ENCODE measurements around the gene C4orf46.

C4orf46 gene

GRCh38 chr4:158652920-158653319, 18.8 kb downstream of the C4orf46 start:
- DNase-seq (ENCODE audit: low read depth): no peak

- DNase-seq (ENCODE audit: low read depth): no peak
These were observed 22.5 kb downstream of the C4orf46 start for GRCh38 chr4:158649111-158649680.

- DNase-seq (ENCODE audit: low read depth): no peak
These were observed 26.9 kb downstream of the C4orf46 start for GRCh38 chr4:158644760-158645159.

DNA sequence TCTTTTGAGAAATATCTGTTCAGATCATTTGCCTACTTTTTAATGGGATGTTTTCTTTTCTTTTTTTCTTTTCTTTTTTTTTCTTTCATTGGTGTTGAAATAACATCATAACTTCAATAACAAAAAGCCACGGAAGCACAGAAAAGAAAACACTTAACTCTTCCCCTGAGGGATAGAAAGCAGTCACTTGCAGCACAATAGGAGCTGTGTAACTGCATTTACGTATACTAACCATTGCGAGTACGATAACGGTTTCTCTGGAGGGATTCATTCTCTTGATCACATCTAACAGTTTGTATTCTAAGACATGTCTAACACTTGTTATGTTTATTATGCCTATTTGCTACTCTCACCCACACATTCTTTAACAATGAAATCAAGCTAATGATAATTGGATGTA, 27.3 kb downstream of the C4orf46 start:
- DNase-seq (ENCODE audit: low read depth): no peak

DNA sequence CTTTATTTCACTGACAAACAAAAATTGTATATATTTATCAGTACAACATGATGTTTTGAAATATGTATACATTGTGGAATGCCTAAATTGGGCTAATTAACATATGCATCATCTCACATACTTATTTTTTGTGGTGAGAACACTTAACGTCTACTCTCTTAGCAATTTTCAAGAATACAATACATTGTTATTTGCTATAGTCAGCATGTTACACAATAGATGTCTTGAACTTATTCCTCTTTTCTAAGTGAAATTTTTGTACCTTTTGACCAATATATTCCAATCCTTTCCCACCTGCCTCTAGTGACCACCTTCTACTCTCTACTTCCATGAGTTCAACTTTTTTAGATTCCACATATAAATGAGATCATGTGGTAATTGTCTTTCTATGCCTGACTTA, 35.1 kb downstream of the C4orf46 start:
- no peak for DNase-seq (ENCODE audit: low read depth)

DNA sequence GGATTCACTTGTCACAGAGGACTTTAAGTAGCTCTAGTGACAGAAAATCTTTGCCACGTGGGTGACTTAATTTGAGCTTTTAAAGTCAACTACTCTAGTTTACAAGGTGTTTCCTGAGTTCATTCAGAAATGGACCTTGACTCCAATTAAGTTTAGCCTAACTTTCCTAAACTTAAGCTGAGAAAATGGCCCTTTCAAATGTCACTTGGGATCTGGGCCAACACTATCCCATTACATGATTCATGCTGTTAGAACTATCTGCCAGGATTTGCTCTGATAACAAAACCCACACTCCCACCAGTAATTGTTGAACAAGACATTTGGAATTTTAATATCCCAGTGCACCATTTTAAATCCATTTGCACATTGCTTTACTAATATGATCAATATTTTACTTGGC, 40.8 kb downstream of the C4orf46 start:
- DNase-seq (ENCODE audit: low read depth): peak; percentile 22

DNA sequence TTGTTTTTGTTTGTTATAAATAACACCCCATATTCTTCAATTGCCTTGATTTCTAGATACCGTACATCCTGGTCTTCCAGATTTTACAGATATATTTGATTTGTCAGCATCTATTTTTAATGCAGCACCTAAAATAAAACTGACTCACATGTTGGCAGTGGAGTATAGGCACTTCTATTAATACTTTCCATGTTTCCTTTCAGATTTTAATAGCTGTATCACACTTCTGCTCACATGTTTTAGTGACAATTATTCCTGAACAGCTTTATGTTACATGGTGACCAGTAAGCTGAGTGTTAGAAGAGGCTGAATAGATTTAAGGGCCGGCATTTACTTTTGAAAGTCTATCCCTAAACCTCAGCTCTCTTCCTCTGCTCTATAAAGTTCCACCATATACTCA, 46.1 kb downstream of the C4orf46 start:
- no peak for DNase-seq (ENCODE audit: low read depth)

GRCh38 chr4:158624889-158625478, 46.7 kb downstream of the C4orf46 start:
- DNase-seq (ENCODE audit: low read depth): peak; percentile 14

GRCh38 chr4:158622251-158622650, 49.4 kb downstream of the C4orf46 start:
- DNase-seq (ENCODE audit: low read depth): no peak

- no peak for DNase-seq (ENCODE audit: low read depth)
These were observed 50.0 kb downstream of the C4orf46 start for GRCh38 chr4:158621729-158622128.

DNA sequence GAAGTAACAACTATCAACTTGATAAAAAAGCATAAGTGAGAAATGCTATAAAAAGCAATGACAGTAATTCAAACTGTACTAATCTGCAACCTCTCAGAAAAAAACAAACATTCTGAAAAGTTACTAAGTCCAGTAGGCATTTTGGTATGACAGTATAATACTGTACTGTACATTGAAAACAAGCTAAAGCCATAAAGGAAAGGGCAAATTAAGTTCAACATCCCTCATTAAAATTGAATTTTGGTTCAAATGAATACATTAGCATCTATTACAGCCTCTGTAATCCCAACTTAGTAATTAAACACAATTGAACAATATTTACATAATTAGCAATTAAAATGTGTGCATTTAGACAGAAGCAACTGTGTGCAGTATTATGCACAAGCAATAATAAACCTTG, 53.7 kb downstream of the C4orf46 start:
- no peak for DNase-seq (ENCODE audit: low read depth)
